HG03066 (cell line): Measurements from ENCODE around the gene TRHDE.

Source experiments
- ATAC-seq: cut with Tn5 transposase; IDR thresholded peaks from one replicate; pipeline ENCODE4 v1.9.1; 2021; ENCODE audit warnings: low read depth; ENCODE audit not compliant: unreplicated experiment

TRHDE gene

GRCh38 chr12:72433298-72433697 lies 161.1 kb downstream of the TRHDE start:
- ATAC-seq: no peak

- no peak for ATAC-seq
Measured at GRCh38 chr12:72434999-72435398, 162.8 kb downstream of the TRHDE start.

GRCh38 chr12:72442217-72442616 lies 170.0 kb downstream of the TRHDE start:
- ATAC-seq: no peak

- ATAC-seq: no peak
Measured at GRCh38 chr12:72444125-72444524, 172.0 kb downstream of the TRHDE start.

- no peak for ATAC-seq
Measured at GRCh38 chr12:72444566-72444965, 172.4 kb downstream of the TRHDE start.

- ATAC-seq: no peak
Measured at GRCh38 chr12:72448089-72448488, 175.9 kb downstream of the TRHDE start.

GRCh38 chr12:72448805-72449204 lies 176.6 kb downstream of the TRHDE start:
- ATAC-seq: no peak

- no peak for ATAC-seq
Measured at GRCh38 chr12:72453066-72453465, 180.9 kb downstream of the TRHDE start.

- no peak for ATAC-seq
Measured at GRCh38 chr12:72453550-72453949, 181.4 kb downstream of the TRHDE start.

- ATAC-seq: no peak
Measured at GRCh38 chr12:72464471-72464870, 192.3 kb downstream of the TRHDE start.

- ATAC-seq: no peak
Measured at GRCh38 chr12:72465155-72465554, 193.0 kb downstream of the TRHDE start.

GRCh38 chr12:72465940-72466630 lies 193.9 kb downstream of the TRHDE start:
- ATAC-seq: no peak

GRCh38 chr12:72467985-72468384 lies 195.8 kb downstream of the TRHDE start:
- no peak for ATAC-seq

GRCh38 chr12:72468505-72468904 lies 196.3 kb downstream of the TRHDE start:
- ATAC-seq: no peak

- no peak for ATAC-seq
Measured at GRCh38 chr12:72471806-72472205, 199.6 kb downstream of the TRHDE start.

- ATAC-seq: no peak
Measured at GRCh38 chr12:72472350-72472749, 200.2 kb downstream of the TRHDE start.

- ATAC-seq: no peak
Measured at GRCh38 chr12:72476301-72476700, 204.1 kb downstream of the TRHDE start.

GRCh38 chr12:72485017-72485701 lies 213.0 kb downstream of the TRHDE start:
- ATAC-seq: no peak

GRCh38 chr12:72491426-72491825 lies 219.3 kb downstream of the TRHDE start:
- ATAC-seq: no peak

- ATAC-seq: no peak
Measured at GRCh38 chr12:72493407-72493806, 221.2 kb downstream of the TRHDE start.

GRCh38 chr12:72498354-72498753 lies 226.2 kb downstream of the TRHDE start:
- no peak for ATAC-seq

GRCh38 chr12:72499244-72499643 lies 227.1 kb downstream of the TRHDE start:
- no peak for ATAC-seq
